ENCODE results near the gene ACTR3. TPM values are rescaled to one million over a fixed set of nuclear protein-coding genes. Genes with fewer than 3 reads are reported as not detected.

ACTR3 gene
- total RNA-seq, 2 donors from 2014 or later, result 142 to 177 TPM

DNA sequence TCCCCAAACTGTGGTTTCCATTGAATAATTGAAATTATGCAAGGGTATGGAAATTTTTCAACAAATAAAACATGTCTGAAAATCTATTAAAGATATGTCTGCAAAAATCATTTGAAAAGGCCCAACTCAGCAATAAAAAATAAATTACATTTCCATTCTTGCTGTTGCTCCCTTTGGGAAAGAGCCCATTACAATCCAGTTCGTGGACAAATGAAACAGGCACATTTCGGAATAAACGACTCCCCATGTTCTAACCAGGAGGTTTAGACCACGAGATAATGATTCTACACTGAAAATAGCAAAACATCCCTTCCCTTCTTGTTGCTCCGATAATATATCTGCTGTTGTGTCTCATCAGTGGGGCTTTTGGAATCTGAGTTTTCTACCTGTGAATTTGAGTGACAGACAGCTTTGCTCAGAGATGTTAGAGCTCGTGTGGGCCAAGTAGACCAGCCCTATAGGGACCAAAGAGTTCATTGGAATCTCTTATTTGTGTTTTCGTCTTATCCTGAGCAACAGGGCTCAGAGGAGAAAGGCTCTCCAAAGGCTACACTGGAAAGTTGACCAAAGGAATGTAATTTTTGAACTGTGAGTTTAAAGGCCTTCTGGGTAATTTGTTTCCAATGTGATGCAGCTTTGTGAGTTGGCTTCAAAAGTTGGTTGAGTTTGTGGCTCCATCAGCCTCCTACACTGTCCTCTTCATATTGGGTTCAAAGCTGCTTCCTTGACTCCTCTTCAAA lies 119.5 kb downstream of the ACTR3 start:
- no peaks in the 10 kb centered on the region for H3K4me1 ChIP-seq (ENCODE audit: control insufficient read depth in 1 of 2, low read depth in 2 of 2)
- no peak overlapping the region for H3K4me3 ChIP-seq
- ATAC-seq (ENCODE audit: insufficient number of reproducible peaks, low FRiP score, low read depth) (no peak), DNase-seq (ENCODE audit: low spot score) (no peak)
- no peaks in the 10 kb centered on the region for H3K9me3 ChIP-seq
- no peak overlapping the region for H3K27ac ChIP-seq
- no peaks in the 10 kb centered on the region for H3K36me3 ChIP-seq
- H3K27me3 ChIP-seq (replicated peaks; ENCODE audit: insufficient read depth), result no peaks in the 10 kb centered on the region
- TF ChIP-seq, protein P1, sequence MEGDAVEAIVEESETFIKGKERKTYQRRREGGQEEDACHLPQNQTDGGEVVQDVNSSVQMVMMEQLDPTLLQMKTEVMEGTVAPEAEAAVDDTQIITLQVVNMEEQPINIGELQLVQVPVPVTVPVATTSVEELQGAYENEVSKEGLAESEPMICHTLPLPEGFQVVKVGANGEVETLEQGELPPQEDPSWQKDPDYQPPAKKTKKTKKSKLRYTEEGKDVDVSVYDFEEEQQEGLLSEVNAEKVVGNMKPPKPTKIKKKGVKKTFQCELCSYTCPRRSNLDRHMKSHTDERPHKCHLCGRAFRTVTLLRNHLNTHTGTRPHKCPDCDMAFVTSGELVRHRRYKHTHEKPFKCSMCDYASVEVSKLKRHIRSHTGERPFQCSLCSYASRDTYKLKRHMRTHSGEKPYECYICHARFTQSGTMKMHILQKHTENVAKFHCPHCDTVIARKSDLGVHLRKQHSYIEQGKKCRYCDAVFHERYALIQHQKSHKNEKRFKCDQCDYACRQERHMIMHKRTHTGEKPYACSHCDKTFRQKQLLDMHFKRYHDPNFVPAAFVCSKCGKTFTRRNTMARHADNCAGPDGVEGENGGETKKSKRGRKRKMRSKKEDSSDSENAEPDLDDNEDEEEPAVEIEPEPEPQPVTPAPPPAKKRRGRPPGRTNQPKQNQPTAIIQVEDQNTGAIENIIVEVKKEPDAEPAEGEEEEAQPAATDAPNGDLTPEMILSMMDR (IDR thresholded peaks at IDR 0.05), result no peak

DNA sequence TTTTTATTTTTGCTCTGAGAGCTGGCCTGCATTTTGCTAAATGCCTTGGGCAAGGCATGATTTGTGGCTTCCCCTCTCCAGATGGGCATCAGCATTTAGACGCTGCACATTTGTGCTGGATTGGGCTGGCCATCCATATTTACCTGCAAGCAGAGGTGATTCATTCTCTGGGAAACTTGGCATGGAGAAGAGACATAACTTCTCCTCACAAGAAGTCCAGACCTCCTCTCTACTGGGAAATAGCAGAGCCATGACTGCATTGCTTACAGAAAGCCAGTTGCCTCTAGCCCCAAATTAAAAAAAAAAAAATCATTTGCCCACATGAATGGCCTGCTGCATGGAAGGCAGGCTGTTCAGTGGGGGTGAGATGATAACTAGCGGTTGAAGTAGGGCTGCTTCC lies 120.1 kb downstream of the ACTR3 start:
- Histone ChIP-seq H3K27ac (no peak overlapping the region), H3K36me3 (no peaks in the 10 kb centered on the region), H3K27me3 (replicated peaks; ENCODE audit: insufficient read depth) (no peaks in the 10 kb centered on the region), H3K4me1 (ENCODE audit: control insufficient read depth in 1 of 2, low read depth in 2 of 2) (no peaks in the 10 kb centered on the region), H3K4me3 (no peak overlapping the region), H3K9me3 (no peaks in the 10 kb centered on the region)
- TF ChIP-seq, protein P1 (IDR thresholded peaks at IDR 0.05), result no peak
- DNase-seq (ENCODE audit: low spot score) (no peak), ATAC-seq (ENCODE audit: insufficient number of reproducible peaks, low FRiP score, low read depth) (no peak)

DNA sequence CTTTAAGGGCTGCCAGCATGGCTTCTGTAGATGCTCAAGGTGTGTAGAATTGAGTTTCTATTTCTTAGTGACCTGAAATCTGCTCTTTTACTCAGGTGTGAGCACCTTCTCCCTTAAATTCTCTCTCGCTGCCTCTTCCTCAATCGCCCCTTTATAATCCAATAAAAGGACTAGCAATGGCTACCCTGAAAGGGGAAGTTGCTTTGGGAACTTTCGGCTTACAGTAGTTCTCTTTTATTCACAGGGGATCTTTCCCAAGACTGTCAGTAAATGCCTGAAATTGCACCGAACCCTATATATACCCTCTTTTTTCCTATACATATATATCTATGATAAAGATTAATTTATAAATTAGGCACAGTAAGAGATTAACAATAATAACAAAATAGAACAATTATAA lies 121.8 kb downstream of the ACTR3 start:
- H3K9me3 ChIP-seq, result no peaks in the 10 kb centered on the region
- TF ChIP-seq, protein P1 (IDR thresholded peaks at IDR 0.05), result no peak
- no peak overlapping the region for H3K27ac ChIP-seq
- ATAC-seq (ENCODE audit: insufficient number of reproducible peaks, low FRiP score, low read depth) (no peak), DNase-seq (ENCODE audit: low spot score) (no peak)
- no peaks in the 10 kb centered on the region for H3K36me3 ChIP-seq
- no peaks in the 10 kb centered on the region for H3K27me3 ChIP-seq (replicated peaks; ENCODE audit: insufficient read depth)
- no peaks in the 10 kb centered on the region for H3K4me1 ChIP-seq (ENCODE audit: control insufficient read depth in 1 of 2, low read depth in 2 of 2)
- no peak overlapping the region for H3K4me3 ChIP-seq

Other genes starting within 250 kb of the ACTR3 start
- 10 to 100 TPM; 86.2 to 90.2 TPM for gene SLC35F5, start 133.4 kb upstream of the ACTR3 start, total RNA-seq